Neuronal stem cell (in vitro differentiated cells): ENCODE measurements around the gene SLC31A1.

Experiments
- DNase-seq: peaks from one replicate; pipeline ENCODE4 v3.0.0-alpha.2; 2013; ENCODE audit warnings: low spot score
- H2AFZ ChIP-seq: one replicate; pipeline ENCODE4 v1.6.1; 2013; ENCODE audit warnings: mild to moderate bottlenecking, low read length, inconsistent platforms
- H2AK5ac ChIP-seq: 2 replicates; pipeline ENCODE4 v1.6.1; 2013; ENCODE audit warnings: low read depth, mild to moderate bottlenecking, inconsistent platforms, low read length, moderate library complexity, mixed read lengths
- H2BK120ac ChIP-seq: 2 replicates; pipeline ENCODE4 v1.6.1; 2013; ENCODE audit warnings: low read depth, mild to moderate bottlenecking, inconsistent platforms, low read length, moderate library complexity, mixed read lengths
- H2BK12ac ChIP-seq: one replicate; pipeline ENCODE4 v1.6.1; 2013; ENCODE audit warnings: low read length, inconsistent platforms
- H2BK15ac ChIP-seq: 2 replicates; pipeline ENCODE4 v1.6.1; 2013; ENCODE audit warnings: mild to moderate bottlenecking, low read length, inconsistent platforms, mixed read lengths
- H2BK5ac ChIP-seq: one replicate; pipeline ENCODE4 v1.6.1; 2013; ENCODE audit warnings: inconsistent platforms, mild to moderate bottlenecking, low read length, moderate library complexity
- H3K14ac ChIP-seq: one replicate; pipeline ENCODE4 v1.6.1; 2013; ENCODE audit warnings: low read length, inconsistent platforms
- H3K18ac ChIP-seq: 2 replicates; pipeline ENCODE4 v1.6.1; 2013; ENCODE audit warnings: low read length, inconsistent platforms
- H3K23ac ChIP-seq: 2 replicates; pipeline ENCODE4 v1.6.1; 2013; ENCODE audit warnings: low read depth, mild to moderate bottlenecking, mixed read lengths, low read length, inconsistent platforms; ENCODE audit not compliant: poor library complexity
- H3K27ac ChIP-seq: replicated peaks from 3 replicates; pipeline ENCODE4 v1.5.1; 2013; ENCODE audit warnings: low read length, inconsistent platforms
- H3K27me3 ChIP-seq, 3 experiments: 2 replicates each; pipeline ENCODE4 v1.6.1; 2013; ENCODE audit warnings: low read length in 3 of 3, mild to moderate bottlenecking in 2 of 3, inconsistent platforms in 1 of 3, low read depth in 1 of 3, mixed read lengths in 1 of 3, moderate library complexity in 1 of 3; ENCODE audit not compliant: control insufficient read depth in 3 of 3, insufficient read depth in 3 of 3
- H3K36me3 ChIP-seq, 2 donors: replicated peaks in 1 of 2; 2 replicates each; pipeline ENCODE4 v1.6.1; 2013; ENCODE audit warnings: low read length in 2 of 2; ENCODE audit not compliant: control insufficient read depth in 2 of 2, insufficient read depth in 2 of 2
- H3K4ac ChIP-seq: 2 replicates; pipeline ENCODE4 v1.6.1; 2013; ENCODE audit warnings: inconsistent platforms, mild to moderate bottlenecking, low read length, moderate library complexity
- H3K4me1 ChIP-seq, 2 donors: 1 replicate in 1 of 2; 2 replicates in 1 of 2; pipeline ENCODE4 v1.6.1; 2013; ENCODE audit warnings: low read length in 2 of 2, low read depth in 1 of 2; ENCODE audit not compliant: control insufficient read depth in 2 of 2, insufficient read depth in 1 of 2
- H3K4me2 ChIP-seq: one replicate; pipeline ENCODE4 v1.6.1; 2013; ENCODE audit warnings: mild to moderate bottlenecking, low read length, inconsistent platforms; ENCODE audit not compliant: insufficient read depth, poor library complexity, severe bottlenecking
- H3K4me3 ChIP-seq, 2 donors: 2 replicates each; pipeline ENCODE4 v1.5.1; 2013; ENCODE audit warnings: low read length in 2 of 2, mild to moderate bottlenecking in 2 of 2, inconsistent platforms in 1 of 2, moderate library complexity in 1 of 2
- H3K79me1 ChIP-seq: one replicate; pipeline ENCODE4 v1.6.1; 2013; ENCODE audit warnings: low read depth, mild to moderate bottlenecking, inconsistent platforms, low read length, moderate library complexity
- H3K9ac ChIP-seq: one replicate; pipeline ENCODE4 v1.6.1; 2013; ENCODE audit warnings: mild to moderate bottlenecking, low read depth, low read length, inconsistent platforms; ENCODE audit not compliant: poor library complexity
- H3K9me3 ChIP-seq, 2 donors: replicated peaks in 1 of 2; 2 replicates each; pipeline versions ENCODE3 to v1.6.1; 2013; ENCODE audit warnings: low read length in 2 of 2, mild to moderate bottlenecking in 2 of 2, inconsistent platforms in 1 of 2, low read depth in 1 of 2, mixed read lengths in 1 of 2, moderate library complexity in 1 of 2; ENCODE audit not compliant: control insufficient read depth in 2 of 2, insufficient read depth in 1 of 2
- H4K8ac ChIP-seq: one replicate; pipeline ENCODE4 v1.6.1; 2013; ENCODE audit warnings: low read depth, mild to moderate bottlenecking, inconsistent platforms, low read length, moderate library complexity
- H4K91ac ChIP-seq: one replicate; pipeline ENCODE4 v1.6.1; 2013; ENCODE audit warnings: low read length, low read depth, mild to moderate bottlenecking, inconsistent platforms; ENCODE audit not compliant: poor library complexity
- WGBS, 2 donors: extraction: QIAGEN DNeasy Blood & Tissue Kit; methylation state at CpG; one replicate each; pipeline ENCODE4 v1.1.7; 2013; ENCODE audit warnings: missing lambda C conversion rate in 2 of 2, mixed read lengths in 1 of 2; ENCODE audit not compliant: insufficient read length in 2 of 2, insufficient replicate concordance in 1 of 2; ENCODE audit errors: extremely low coverage in 2 of 2; 5-methylcytosine and 5-hydroxymethylcytosine counted together

The SLC31A1 gene

DNA sequence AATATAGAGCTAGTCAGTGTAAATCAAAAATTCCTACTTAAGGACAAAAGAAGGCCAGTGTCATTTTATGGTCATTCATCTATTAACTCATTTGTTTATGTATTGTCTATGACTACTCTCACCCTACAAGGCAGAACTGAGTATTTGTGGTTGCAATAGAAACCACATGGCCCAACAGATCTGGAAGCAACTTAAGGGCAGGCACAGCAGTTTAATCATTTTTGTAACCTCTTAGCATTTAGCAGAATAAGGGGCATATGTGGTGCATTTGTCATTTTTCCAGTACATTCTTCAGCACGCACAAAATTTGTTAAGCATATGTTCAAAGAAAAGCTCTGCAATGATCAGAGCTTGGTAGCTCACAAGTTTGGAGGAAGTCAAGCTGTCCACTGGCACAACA, 1.4 kb upstream of the SLC31A1 start:
- Histone ChIP-seq H3K27me3 (no peaks in the 10 kb centered on the region), H3K4me2 (peak overlapping the region; percentile 59), H2BK15ac (no peak overlapping the region), H3K79me1 (peaks cover 3% of the 10 kb centered on the region), H2AFZ (no peak overlapping the region), H3K9ac (no peak overlapping the region), H3K18ac (no peak overlapping the region), H4K91ac (no peak overlapping the region), H3K4ac (no peak overlapping the region), H2BK12ac (no peak overlapping the region), H3K36me3 (peaks cover 0 to 11% of the 10 kb centered on the region in 2 donors), H2BK120ac (no peak overlapping the region), H3K4me3 (peak overlapping the region in 1 of 2 donors; percentile 86), H3K4me1 (peaks cover 4 to 12% of the 10 kb centered on the region in 2 donors), H2AK5ac (no peak overlapping the region), H3K23ac (no peak overlapping the region), H3K9me3 (no peaks in the 10 kb centered on the region), H4K8ac (no peak overlapping the region), H3K27ac (no peak overlapping the region), H3K14ac (no peak overlapping the region), H2BK5ac (no peak overlapping the region)
- no peak for DNase-seq
- no CpG with 5 or more reads among the region's 1 CpG for WGBS, 2 donors

GRCh38 chr9:113220467-113221002, 809 bp upstream of the SLC31A1 start:
- Histone ChIP-seq H3K14ac (no peak overlapping the region), H2AFZ (peak overlapping the region; percentile 94), H3K23ac (no peak overlapping the region), H2BK120ac (no peak overlapping the region), H3K9me3 (no peaks in the 10 kb centered on the region), H3K27ac (peak overlapping the region; percentile 76), H2BK15ac (no peak overlapping the region), H4K91ac (no peak overlapping the region), H2BK5ac (no peak overlapping the region), H3K4ac (no peak overlapping the region), H2AK5ac (no peak overlapping the region), H3K18ac (peak overlapping the region; percentile 93), H3K27me3 (no peaks in the 10 kb centered on the region), H3K4me3 (peak overlapping the region; percentile 86 to 92), H3K79me1 (peaks cover 3% of the 10 kb centered on the region), H2BK12ac (no peak overlapping the region), H3K9ac (peak overlapping the region; percentile 94), H3K4me2 (peak overlapping the region; percentile 59), H4K8ac (no peak overlapping the region), H3K4me1 (peaks cover 4 to 12% of the 10 kb centered on the region in 2 donors), H3K36me3 (peaks cover 0 to 13% of the 10 kb centered on the region in 2 donors)
- DNase-seq, result peak; percentile 0
- no CpG with 5 or more reads among the region's 11 CpGs for WGBS, 2 donors

DNA sequence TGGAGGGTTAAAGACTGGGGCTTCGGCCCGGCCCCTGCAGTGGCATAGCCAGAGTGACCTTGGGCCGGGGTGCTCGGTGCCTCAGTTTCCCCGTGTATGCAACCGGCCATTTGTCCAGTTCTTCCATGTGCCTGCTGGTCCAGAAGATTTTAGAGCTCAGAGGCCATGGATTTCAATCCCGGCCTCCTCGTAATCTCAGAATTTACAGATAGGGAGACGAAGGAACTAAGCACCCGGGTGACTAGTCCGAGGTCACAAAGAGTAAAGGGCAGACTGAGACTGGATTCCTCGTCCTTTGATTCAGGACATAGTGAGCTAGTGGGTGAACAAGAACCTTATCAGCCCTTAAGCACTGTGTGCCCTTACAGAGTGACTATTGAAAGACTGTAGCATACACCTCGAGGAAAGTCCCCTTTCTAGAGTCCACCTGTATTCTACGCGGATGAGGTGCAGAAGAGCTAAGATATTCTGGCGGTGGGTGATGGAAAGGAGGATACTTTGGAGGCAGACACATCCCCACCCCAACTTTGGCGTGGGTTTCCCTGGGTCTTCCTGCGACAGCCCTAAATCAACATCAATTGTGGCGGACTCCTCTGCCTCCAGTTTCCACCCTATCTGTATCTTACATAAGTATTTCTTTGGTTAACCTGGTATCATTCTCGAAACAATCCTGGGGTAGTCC, 597 bp downstream of the SLC31A1 start:
- Histone ChIP-seq H3K27ac (no peak overlapping the region), H4K8ac (no peak overlapping the region)

DNA sequence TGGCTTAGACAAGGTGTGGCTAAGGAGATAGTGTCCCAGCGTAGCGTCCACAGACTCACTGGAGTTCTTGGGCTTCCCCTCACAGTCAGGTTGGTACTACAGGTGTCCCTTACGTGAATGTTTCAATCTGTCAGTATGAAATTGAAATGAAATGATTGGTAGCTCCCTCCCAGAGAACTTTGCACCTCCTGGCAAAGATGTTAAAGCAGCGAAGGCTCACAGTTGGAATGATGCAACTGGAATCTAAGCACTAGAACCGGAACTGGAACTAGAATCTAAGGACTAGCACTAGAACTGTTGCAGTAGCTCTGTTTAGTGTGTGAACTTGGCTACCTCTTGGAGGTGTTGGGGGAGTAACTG, 1.1 kb downstream of the SLC31A1 start:
- Histone ChIP-seq H4K91ac (no peak overlapping the region), H3K23ac (no peak overlapping the region), H3K4ac (no peak overlapping the region), H3K4me2 (peak overlapping the region; percentile 79), H3K14ac (no peak overlapping the region), H2AK5ac (no peak overlapping the region), H3K79me1 (peaks cover 3% of the 10 kb centered on the region), H2BK5ac (no peak overlapping the region), H3K27me3 (no peaks in the 10 kb centered on the region), H3K27ac (no peak overlapping the region), H3K36me3 (peaks cover 0 to 13% of the 10 kb centered on the region in 2 donors), H3K4me3 (peak overlapping the region; percentile 86), H3K9ac (no peak overlapping the region), H2AFZ (no peak overlapping the region), H2BK12ac (no peak overlapping the region), H2BK15ac (no peak overlapping the region), H3K9me3 (no peaks in the 10 kb centered on the region), H4K8ac (no peak overlapping the region), H3K4me1 (peaks cover 4 to 12% of the 10 kb centered on the region in 2 donors), H3K18ac (no peak overlapping the region), H2BK120ac (no peak overlapping the region)
- no peak for DNase-seq
- WGBS, 2 donors, result no CpG with 5 or more reads among the region's 5 CpGs

More for the DNA sequence above, 597 bp downstream of the SLC31A1 start:
- Histone ChIP-seq H3K4me1 (peaks cover 4 to 12% of the 10 kb centered on the region in 2 donors), H3K4ac (no peak overlapping the region), H3K23ac (peak overlapping the region; percentile 28), H2BK15ac (no peak overlapping the region), H2AFZ (peak overlapping the region; percentile 94), H2BK120ac (no peak overlapping the region), H3K9ac (peak overlapping the region; percentile 94), H2BK5ac (no peak overlapping the region), H4K91ac (no peak overlapping the region), H3K4me3 (peak overlapping the region; percentile 86), H3K18ac (peak overlapping the region; percentile 84), H2BK12ac (no peak overlapping the region), H3K27me3 (no peaks in the 10 kb centered on the region), H3K14ac (peak overlapping the region; percentile 90), H3K4me2 (peak overlapping the region; percentile 79), H2AK5ac (no peak overlapping the region), H3K9me3 (no peaks in the 10 kb centered on the region), H3K79me1 (peaks cover 3% of the 10 kb centered on the region), H3K36me3 (peaks cover 0 to 13% of the 10 kb centered on the region in 2 donors)
- no CpG with 5 or more reads among the region's 20 CpGs for WGBS, 2 donors
- peak; percentile 1 for DNase-seq
